OCI-LY1 (cell line): ENCODE results near the gene ARHGAP24.

Source experiments
- CTCF ChIP-seq: fragments of 200-600 bp; sonication (generic), shearing (Covaris generic); IDR thresholded peaks from 2 replicates; pipeline ENCODE4 v1.5.1; 2017; ENCODE audit warnings: mild to moderate bottlenecking, antibody characterized with exemption, low read length, moderate library complexity, mixed read lengths
- EZH2 ChIP-seq: fragments of 200-600 bp; sonication (generic), shearing (Covaris generic); IDR thresholded peaks from 2 replicates; pipeline ENCODE4 v1.8.0; 2017; ENCODE audit warnings: borderline replicate concordance, mixed run types, mild to moderate bottlenecking, antibody characterized with exemption, low read length, moderate library complexity, mixed read lengths

- TF ChIP-seq CTCF (no peak), EZH2 (no peak)
These were observed 211.4 kb downstream of the ARHGAP24 start for GRCh38 chr4:85686398-85686797.
